Esophagus muscularis mucosa (tissue), 4 donors: Measurements from ENCODE around the gene DYRK3.

Experiments
- CTCF ChIP-seq, 3 experiments: fragments of 200-600 bp in 2 of 3; fragments of 450-650 bp in 1 of 3; sonication (generic) in 2 of 3; IDR thresholded peaks; one replicate each; pipeline ENCODE4 v1.5.1; 2017 to 2019; ENCODE audit warnings: antibody characterized with exemption in 3 of 3, mild to moderate bottlenecking in 2 of 3, moderate library complexity in 1 of 3
- EP300 ChIP-seq: sonication (generic); formaldehyde crosslinking; IDR thresholded peaks from one replicate; pipeline ENCODE4 v1.6.1; 2017; ENCODE audit warnings: antibody characterized with exemption
- POLR2A ChIP-seq: fragments of 450-650 bp; IDR thresholded peaks from one replicate; pipeline ENCODE4 v1.6.1; 2017; ENCODE audit warnings: antibody characterized with exemption, moderate library complexity, mild to moderate bottlenecking, low read depth
- POLR2AphosphoS5 ChIP-seq, 2 donors: sonication (generic); formaldehyde crosslinking; IDR thresholded peaks; one replicate each; pipeline ENCODE4 v1.6.1; 2017; ENCODE audit warnings: antibody characterized with exemption in 2 of 2

- TF ChIP-seq EP300 (no peak), POLR2AphosphoS5 (IDR thresholded peaks at IDR 0.05) (no peak), POLR2A (no peak), CTCF (IDR thresholded peaks at IDR 0.05) (no peak)
Measured at GRCh38 chr1:206657751-206658150, 22.4 kb downstream of the DYRK3 start.
